Endothelial cell of umbilical vein (primary cell): ENCODE results near the gene NEBL.

Experiments
- GATA2 ChIP-seq: IDR thresholded peaks from 2 replicates; pipeline ENCODE4 v1.7.0; 2011; ENCODE audit warnings: low read depth, mild to moderate bottlenecking, moderate library complexity, mixed read lengths, low read length; ENCODE audit not compliant: insufficient read length, insufficient read depth
- POLR2A ChIP-seq: IDR thresholded peaks from 2 replicates; pipeline ENCODE4 v1.6.1; 2012; ENCODE audit warnings: low read depth, mild to moderate bottlenecking, control low read depth, low read length
- TF ChIP-seq, protein P1 (sequence below), 2 donors: IDR thresholded peaks; 1 replicate in 1 of 2; 2 replicates in 1 of 2; pipeline ENCODE4 v1.5.1; 2011; ENCODE audit warnings: low read length in 2 of 2, mild to moderate bottlenecking in 2 of 2, moderate library complexity in 2 of 2, control low read depth in 1 of 2, inconsistent platforms in 1 of 2, low read depth in 1 of 2; ENCODE audit not compliant: insufficient read depth in 1 of 2; ENCODE audit errors: extremely low read depth in 1 of 2

DNA sequence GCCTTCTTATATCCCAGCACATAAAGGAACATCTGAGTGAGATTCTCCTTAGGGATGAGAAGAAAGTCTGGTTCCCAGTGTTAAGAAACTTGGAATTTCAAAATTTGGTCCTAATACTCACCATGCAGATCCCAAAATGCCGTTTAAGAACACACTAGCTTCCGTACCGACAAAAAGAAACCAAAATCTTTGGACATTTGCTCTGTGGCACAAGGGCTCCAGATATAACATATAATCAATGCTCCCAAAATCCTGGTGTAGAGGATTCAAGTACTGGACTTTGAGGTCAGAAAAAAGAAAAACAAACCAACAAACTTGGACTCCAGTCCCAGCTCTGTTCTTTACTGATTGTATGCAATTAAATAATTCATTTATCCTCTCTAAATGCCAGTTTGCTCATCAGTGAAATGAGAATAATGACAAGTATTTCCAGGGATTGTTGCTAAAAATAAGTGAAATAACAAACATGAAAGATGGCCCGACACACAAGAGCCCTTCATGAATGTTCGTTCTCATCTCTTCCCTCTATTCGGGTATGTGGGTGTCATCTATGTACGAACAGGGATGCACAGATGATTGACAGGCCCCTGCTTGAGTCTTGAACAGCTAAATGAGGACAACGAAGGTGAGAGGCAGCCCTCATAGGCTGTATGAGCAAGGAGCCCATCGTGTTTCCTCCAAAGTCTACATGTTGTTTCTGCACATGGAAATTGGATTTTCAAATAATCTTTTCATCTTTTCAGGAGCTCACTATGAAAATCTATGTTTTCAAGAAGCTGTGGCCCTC, 48.6 kb upstream of the NEBL start:
- TF ChIP-seq, protein P1, sequence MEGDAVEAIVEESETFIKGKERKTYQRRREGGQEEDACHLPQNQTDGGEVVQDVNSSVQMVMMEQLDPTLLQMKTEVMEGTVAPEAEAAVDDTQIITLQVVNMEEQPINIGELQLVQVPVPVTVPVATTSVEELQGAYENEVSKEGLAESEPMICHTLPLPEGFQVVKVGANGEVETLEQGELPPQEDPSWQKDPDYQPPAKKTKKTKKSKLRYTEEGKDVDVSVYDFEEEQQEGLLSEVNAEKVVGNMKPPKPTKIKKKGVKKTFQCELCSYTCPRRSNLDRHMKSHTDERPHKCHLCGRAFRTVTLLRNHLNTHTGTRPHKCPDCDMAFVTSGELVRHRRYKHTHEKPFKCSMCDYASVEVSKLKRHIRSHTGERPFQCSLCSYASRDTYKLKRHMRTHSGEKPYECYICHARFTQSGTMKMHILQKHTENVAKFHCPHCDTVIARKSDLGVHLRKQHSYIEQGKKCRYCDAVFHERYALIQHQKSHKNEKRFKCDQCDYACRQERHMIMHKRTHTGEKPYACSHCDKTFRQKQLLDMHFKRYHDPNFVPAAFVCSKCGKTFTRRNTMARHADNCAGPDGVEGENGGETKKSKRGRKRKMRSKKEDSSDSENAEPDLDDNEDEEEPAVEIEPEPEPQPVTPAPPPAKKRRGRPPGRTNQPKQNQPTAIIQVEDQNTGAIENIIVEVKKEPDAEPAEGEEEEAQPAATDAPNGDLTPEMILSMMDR (IDR thresholded peaks at IDR 0.05; ENCODE audit: extremely low read depth in 1 of 2, insufficient read depth in 1 of 2, low read depth in 1 of 2, low read length in 2 of 2): no peak
- TF ChIP-seq GATA2 (no peak), POLR2A (no peak)
